GM18517 (cell line): ENCODE measurements around the gene FAM229B.
A peak's percentile ranks its signal among the peaks of the same experiment; 100 is the strongest.
"Not testable (repeated sequence)": the region's sequence is repeated elsewhere in the genome, so short reads cannot be mapped to it uniquely, and the experiment has no call there.

Experiments used
- ATAC-seq: cut with Tn5 transposase; IDR thresholded peaks from one replicate; pipeline ENCODE4 v1.9.1; 2021; ENCODE audit warnings: mild to moderate bottlenecking, moderate library complexity; ENCODE audit not compliant: unreplicated experiment

Gene FAM229B

DNA sequence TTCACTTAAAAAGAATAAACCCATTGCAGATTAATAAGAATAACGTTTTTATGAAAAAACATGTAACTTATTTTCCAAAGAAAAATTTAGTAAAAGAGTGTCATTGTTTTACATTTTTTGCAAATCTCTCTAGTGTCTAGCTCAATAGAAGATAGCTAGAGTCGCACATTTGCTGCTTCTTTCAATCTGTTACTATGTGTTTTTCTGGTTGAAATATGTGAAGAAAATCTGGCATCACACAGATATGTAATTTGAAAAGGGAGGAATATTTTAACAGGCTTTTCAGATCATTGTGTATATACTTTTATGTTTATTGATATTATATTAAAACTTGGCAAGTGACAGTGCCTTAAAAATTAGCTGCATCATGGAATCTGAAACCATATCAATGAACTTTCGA is 24.4 kb upstream of the FAM229B start:
- ATAC-seq = no peak

DNA sequence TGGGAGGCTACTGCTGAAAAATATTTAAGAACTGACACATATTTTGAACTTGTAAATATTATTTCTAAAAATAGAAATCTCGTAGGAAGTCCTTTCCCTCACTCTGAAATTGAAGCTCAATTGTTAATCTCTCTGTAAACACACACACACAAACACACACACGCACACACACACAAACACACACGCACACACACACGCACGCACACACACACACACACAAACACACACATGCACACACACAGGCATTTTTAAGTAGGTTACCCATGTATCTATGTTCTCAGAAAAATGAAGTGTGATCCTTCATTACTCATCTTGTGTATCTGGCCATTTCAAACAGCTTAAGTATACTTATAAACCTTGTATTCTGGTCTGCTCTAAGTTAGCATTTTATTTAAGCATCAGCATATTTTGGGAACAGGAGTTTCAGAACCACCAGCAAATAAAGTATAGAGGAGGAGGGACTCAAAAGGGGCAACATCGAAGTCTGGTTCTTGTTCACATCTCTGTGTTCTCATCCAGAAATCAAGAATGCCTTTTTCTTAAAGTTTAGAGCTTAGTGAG is 21.9 kb upstream of the FAM229B start:
- ATAC-seq = no peak

DNA sequence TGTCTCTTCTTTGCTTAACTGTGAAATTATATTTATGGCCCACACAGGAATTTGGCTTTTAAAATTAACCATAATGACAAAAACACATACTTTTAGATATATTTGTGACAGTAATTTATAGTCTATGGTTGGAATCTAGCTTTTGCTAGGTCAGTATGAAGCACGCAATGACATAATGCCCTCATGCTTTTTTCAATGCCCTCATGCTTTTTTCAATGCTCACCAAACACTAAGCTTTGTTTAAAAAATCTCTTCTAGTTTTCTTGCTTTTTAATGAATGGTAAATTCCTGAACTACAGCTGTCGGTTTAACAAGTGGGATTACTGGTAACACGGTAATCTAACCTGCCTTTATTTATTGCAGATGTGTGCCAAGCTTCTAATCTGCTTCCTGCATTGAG is 20.8 kb upstream of the FAM229B start:
- ATAC-seq = no peak

DNA sequence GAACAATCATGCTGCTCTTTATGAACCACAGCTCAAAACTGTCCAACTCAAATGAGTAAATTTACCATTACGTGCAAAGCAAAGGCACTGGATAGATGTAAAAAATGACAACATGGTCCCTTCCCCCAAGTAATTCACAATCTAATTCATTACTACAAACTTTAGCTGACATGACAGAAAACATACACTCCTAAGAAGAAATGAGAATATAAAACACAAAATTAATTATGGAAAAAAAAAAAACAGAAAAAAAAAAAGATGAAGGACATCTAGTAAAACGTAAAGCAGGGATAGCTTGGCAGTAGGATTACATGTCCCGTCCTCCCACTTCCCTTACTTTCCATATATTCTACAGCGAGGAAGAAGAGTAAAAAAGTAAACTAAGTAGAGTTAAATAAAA is 5.8 kb upstream of the FAM229B start:
- no peak for ATAC-seq

DNA sequence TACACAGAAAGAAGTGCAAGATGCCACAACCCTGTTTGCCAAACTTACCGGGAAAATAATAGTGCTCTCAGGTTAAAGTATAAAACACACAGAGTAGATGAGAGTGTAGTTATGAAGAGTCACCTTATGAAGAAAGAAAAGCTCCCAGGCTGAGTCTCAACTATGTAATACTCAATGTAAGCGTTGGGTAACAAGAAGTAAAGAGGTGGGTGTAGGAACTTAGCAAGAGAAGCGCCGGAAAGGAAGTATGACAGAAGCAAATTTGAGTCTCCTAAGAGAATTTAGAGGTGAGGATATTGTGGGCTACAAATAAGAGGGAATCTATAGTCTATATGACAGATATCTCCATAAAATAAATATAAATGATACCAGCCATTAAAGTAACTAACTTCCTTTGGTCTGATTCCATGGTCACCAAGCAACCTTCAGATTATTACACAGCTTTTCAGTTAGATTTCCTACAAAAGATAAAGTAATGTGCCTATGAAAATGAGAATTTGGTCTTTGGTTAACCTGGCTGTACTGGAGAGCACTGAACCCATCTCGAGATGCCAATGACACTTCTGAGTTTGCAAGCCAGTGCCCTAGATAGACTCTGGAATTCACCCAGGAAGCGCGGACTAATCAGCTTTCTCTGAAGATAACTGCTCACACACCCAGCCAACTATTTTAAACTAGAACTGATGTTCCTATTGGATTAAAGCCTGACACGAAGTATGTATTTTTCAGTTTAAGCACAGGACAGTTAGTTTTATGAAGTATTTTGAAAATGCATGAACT is 1.9 kb upstream of the FAM229B start:
- no peak for ATAC-seq

DNA sequence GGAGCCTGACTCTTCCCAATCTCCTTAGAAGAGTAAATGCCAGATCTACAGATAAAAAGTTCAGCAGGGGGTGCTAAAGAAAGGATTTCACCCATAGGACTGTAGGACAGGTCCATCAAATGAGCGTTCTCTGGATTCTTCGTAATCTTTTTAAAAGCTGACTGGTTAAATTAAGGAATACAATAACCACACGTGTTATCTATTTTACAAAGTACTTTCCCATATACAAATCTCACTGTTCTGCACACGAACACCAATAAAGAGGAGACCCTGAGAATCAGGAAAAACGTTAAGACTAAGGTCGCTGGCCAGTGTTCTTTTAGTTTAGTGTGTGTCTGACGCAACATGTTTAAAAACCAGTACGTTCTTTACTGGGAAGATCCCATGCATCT is 651 bp upstream of the FAM229B start:
- peak; percentile 28 for ATAC-seq

DNA sequence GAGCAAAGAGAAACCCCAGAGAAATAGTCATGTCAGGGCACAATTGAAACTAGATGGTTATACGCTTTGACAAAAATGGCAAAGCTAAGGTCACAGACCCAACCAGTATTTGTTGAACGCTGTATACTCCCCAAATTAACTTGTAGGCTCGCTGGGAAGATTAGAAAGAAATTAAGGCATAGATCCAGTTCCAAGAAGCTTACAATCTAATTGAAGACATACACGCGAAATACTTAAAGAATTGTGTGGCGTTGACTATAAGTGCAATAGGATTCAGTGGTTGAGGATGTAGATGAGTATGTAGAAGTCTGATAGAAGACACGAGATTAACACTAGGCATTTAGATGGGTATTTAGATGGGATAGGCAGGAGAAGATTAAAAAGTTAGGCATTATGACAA is 525 bp downstream of the FAM229B start:
- no peak for ATAC-seq

DNA sequence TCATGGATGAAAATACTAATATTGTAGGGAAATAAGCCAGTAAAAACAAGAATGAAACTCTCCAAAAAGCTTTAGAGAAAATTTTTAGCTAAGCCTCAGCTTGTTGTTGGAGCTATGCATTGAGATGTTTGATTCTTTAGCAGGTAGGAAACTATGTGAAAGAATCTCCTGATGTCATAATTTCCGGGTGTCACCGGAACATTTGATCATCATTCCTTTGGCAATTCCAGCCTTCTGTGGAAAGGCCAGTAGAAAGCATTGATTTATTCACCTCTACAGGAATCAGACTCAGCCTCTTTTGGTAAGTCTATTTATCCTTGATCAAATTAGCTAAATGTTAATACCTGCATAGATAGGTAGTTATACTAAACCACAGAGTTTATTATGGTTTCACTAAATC is 9.5 kb downstream of the FAM229B start:
- no peak for ATAC-seq

DNA sequence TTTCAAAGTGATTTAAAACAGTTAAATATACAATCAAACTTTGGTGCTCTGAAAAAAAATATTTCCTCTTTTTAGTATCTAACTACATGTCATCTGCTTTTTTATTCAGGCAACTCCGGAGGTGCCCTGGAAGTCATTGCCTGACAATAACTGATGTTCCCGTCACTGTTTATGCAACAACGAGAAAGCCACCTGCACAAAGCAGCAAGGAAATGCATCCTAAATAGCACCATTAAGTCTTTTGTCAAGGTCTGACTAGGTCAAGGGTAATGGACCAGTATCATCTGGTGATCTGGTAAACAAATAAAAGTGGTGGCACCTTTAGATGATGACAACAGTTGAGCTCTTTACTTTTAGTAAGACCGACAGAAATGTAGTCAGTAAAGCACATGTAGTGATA is 13.2 kb downstream of the FAM229B start:
- ATAC-seq = no peak

DNA sequence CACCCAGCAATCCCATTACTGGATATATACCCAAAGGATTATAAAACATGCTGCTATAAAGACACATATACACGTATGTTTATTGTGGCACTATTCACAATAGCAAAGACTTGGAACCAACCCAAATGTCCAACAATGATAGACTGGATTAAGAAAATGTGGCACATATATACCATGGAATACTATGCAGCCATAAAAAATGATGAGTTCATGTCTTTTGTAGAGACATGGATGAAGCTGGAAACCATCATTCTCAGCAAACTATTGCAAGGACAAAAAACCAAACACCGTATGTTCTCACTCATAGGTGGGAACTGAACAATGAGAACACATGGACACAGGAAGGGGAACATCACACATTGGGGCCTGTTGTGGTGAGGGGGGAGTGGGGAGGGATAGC is 18.6 kb downstream of the FAM229B start:
- not testable (repeated sequence) for ATAC-seq

DNA sequence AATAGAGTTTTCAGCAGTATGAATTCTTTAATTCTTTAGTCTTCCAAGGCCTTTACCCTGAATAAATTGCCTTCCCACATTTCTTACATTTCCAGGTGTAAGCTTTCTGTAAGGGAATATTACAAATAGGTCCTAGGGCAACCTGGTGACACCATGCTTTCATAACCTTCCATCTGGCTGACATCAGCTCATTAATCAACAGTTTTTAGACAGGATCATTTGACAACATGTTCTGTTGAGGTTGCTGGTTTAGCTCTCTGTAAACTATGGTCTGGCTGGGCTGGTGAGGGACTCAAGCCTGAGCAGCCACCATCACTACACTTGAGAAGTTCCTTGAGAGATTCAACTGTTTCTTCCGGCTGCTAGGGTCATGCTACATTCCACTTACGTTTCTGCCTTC is 19.2 kb downstream of the FAM229B start:
- no peak for ATAC-seq

DNA sequence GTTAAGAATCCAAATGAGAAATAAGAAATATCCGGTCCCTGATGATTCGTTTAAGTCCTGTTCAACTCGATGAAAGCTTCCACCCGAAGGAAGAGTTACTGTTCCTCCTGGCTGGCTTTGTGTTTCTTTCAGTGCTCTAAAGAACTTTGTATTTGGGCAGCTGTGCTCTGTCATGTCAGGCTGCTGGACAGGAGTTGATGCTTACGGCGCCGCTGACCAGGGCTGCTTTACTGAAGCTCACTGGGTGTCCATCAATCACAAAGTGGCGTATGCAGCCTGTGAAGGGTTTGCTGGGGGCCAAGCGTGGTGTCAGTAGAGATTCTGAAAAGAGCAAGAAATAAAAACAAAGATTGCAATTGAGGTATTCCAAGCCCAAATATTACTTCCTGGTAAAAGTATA is 21.9 kb downstream of the FAM229B start:
- ATAC-seq = no peak

DNA sequence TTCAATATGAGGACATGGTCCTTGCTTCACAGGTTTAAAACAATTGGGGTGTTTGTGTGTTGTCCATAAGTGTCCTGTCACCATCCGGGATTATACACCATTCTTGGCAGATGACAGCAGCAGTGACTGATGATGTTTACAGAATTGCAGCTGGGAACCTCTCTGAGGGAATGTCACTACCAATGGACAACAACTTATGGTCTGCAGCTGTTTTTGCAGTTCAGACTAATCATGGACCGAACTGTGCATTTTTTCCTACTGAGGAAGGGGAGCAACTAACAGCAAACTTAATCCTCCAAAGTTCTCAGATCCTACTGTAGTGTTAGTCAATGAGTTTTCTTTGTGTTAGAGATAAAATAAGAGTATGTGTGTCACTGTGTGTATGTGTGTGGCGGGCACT is 26.0 kb downstream of the FAM229B start:
- no peak for ATAC-seq

DNA sequence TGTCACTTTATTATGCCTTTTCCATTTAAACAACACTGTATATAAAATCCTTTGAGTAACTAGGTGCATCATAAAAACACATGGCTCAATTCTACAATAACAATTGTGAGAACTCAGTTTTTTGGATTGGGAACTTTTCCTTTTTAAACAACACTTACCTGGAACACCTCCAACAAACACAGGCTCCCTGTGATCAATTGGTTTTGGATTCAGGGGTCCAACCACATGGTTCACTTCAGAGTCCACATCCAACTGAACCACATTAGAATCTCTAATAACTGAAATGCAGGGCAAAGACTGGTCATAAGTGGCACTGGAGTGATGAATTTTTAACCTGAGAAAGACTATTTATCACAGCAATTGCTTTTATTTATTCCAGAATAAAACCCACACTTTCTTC is 26.5 kb downstream of the FAM229B start:
- ATAC-seq = no peak

DNA sequence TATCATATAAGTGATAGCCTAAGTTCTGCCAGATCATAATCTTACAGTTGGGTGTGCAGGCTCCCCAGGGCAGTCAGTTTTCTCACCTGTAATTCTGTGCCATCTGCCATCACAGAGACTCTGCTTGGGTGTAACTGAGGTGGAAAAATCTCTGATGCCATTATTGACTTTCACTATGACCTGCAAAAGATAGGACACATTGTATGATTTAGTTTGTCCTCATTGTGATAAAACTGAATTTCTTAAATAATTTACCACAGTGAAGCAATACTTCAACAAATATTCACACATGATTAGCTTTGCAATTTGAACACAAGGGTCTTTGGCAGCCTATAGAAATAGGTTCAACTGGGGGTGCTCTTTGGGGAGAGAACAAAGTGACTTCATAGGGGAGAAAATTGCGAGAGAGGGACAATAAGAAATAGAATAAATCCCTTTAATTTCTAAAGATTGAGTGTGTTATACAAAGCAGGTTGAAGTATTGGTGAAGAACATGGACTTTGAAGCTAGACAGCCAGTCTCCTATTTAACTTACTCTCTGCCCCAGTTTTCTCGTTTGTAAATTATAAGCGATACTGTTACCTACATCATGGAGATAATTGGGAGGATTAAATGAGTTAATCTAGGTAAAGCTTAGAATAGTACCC is 27.3 kb downstream of the FAM229B start:
- no peak for ATAC-seq

DNA sequence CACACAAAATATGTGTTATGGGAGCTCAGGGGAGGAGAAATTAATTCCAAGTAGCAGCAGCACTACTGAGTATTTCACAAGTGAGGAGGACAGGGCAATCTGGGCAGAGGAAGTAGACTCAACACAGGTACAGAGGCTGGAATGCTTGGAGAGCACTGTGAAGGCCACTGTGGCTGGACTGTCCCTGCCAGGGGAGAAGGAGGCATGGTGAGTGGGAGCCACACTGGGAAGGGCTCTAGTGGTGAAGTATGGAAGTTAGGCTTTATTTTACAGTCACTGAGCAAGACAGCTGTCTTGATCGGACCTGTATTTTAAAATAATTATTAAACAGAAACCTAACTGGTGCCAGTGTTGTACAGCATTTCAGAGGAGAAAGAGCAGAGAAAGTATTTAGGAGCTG is 28.8 kb downstream of the FAM229B start:
- ATAC-seq = no peak

DNA sequence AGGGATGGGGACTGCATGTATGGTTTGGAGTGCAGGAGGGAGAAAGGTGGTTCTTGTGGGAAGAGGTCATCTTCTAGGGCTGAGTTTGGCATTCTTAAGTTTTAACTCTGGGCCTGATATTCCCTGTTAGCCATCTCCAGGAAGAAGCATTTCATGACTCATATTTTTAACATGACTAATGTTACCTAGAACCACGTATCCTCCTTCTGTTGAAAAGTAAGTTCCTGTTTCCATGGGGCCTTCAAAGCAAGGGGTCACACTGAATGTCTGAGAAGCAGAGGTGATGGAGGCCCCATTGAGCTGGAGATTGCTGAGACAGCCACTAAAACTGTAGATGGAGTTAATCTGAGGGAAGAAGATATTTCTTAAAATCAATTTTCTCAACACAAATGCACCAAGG is 30.2 kb downstream of the FAM229B start:
- ATAC-seq = no peak

DNA sequence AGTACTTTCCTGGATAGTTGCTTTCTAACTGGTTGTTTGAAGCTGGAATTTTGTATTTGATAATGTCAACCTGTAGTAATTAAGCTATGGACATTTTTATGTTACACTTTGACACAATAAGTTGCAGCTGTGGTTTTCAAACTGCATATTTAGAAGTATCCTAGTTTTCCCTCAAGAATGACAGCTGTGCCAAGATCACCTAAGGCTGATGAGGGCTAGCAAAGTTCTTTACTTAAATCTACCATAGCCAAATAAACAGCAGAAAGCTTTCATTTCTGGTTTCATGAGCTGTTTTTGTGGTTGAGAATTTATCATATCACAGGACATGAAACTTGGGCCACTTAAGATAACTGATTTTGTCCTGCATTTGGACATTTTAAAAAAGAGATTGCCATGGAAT is 30.6 kb downstream of the FAM229B start:
- ATAC-seq = no peak

DNA sequence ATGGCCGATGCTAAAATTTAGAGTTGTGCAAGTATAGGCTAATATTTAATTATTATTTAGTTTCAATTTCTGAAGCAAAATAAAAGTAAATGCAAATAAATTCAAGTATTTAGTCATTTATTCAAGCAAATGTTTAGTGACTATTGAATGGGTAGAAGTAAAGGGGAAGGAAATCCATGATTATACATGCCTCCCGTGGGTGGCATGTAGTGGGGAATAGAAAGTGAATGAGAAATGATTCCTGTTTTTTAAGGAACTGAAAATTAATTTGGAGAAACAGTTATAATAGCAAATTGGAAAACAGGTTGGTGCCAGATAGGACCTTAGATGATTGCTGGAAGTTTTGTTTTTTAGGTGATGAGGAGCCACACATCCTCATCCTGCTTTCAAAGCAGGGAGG is 35.4 kb downstream of the FAM229B start:
- no peak for ATAC-seq

DNA sequence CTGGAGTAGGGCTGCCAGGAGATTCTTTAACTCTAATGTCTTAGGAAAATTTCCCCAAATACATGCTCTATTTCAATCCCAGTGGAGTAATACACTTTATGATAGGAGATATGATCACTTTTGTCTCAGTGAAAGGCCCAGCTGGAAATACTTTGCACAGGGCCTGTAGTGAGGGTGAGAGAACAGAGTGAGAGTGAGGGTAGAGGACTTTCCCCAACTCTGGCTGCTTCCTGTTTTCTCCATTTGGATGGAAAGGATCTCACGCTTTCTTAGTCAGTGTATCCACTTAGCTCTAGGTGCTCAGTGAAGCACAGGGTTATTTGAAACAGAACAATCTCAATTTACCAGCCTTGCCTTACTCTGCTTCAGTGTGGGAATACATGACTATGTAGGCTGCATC is 36.6 kb downstream of the FAM229B start:
- no peak for ATAC-seq

DNA sequence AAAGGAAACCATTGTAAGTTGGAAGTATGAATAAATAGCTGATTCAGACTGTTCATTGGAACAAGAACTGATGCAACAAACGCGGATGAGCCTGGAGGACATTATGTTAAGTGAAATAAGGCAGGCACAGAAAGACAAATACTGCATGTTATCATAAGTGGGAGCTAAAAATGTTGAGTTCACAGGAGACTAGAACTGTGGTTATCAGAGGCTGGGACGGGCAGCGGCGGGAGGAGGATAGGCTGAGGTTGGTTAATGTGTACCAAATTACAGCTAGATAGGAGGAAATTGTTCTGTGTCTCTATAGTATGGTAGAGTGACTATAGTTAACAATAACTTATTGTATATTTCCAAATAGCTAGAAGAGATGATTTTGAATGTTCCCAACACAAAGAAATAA is 40.8 kb downstream of the FAM229B start:
- no peak for ATAC-seq

DNA sequence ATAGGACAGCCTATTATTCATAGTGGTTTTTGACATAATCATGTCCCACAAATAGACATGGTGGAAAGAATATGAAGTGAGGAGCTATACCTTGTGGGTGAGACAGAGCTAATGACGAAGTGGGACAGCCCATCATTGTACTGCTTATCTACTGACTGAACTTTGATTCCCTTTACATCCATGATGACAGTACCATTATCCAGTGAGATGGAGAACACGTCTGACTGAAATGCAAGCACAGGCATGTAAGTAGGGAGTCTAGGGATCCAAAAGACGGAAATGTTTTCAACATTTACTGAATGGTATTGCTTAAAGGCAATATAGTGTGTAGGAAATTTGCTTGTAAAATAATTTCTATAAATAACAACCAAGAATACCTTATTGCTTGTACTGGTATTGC is 43.5 kb downstream of the FAM229B start:
- no peak for ATAC-seq

DNA sequence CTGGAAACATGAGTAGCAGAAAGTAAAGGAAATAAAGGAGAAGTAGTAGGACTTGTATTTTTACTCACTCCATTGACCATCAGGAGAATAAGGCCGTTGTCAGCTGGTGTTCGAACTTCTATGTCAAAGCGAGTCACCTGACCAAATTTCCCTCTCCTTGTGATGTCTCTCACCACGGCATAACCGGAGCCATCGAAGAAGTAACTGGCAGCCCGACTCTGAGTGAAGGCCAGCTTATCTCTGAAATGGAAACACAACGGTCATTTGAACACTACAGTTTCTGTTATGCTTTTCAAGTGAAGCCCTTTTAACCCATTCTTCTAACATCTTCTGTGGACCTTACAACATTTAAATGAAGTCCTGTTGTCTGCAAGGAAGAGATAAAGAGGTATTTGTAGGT is 51.7 kb downstream of the FAM229B start:
- ATAC-seq = no peak
